BLaER1 (cell line): ENCODE results near the gene BFSP1.

Source experiments
- H3K27ac ChIP-seq: shearing (Covaris generic); formaldehyde crosslinking; 2 replicates; pipeline ENCODE4 v1.8.1; 2022
- H3K27me3 ChIP-seq: shearing (Covaris generic); formaldehyde crosslinking; 2 replicates; pipeline ENCODE4 v1.8.1; 2022
- H3K36me3 ChIP-seq: shearing (Covaris generic); formaldehyde crosslinking; 2 replicates; pipeline ENCODE4 v1.8.1; 2022
- H3K4me1 ChIP-seq: shearing (Covaris generic); formaldehyde crosslinking; 2 replicates; pipeline ENCODE4 v1.8.1; 2022
- H3K4me2 ChIP-seq: shearing (Covaris generic); formaldehyde crosslinking; 2 replicates; pipeline ENCODE4 v1.8.1; 2022
- H3K4me3 ChIP-seq: shearing (Covaris generic); formaldehyde crosslinking; 2 replicates; pipeline ENCODE4 v1.8.1; 2022
- H3K9ac ChIP-seq: shearing (Covaris generic); formaldehyde crosslinking; 2 replicates; pipeline ENCODE4 v1.8.1; 2022
- H3K9me3 ChIP-seq: shearing (Covaris generic); formaldehyde crosslinking; 2 replicates; pipeline ENCODE4 v1.8.1; 2022
- H4K20me1 ChIP-seq: shearing (Covaris generic); formaldehyde crosslinking; 2 replicates; pipeline ENCODE4 v1.8.1; 2022
- Cebpa-rat ChIP-seq: shearing (Covaris generic); IDR thresholded peaks from 2 replicates; pipeline ENCODE4 v1.8.1; 2022

Gene BFSP1

DNA sequence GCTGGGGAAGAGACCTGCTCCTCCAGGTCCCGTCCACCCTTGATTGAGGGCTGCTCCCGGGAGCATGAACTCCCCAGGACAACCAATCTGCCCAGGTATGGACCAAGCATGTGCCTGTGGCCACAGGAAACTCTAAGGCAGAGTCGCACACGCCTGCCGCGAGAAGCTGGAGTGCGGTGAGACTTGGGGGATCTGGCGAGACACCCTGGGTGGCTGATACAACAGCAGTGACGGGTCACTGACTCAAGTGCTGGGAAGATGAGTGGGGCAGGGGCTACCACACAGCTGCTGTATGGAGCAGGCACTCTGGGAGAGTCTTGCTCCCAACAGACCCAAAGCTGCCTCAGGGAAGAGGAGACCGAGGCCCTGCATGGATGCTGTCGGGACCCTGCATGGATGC is 40.1 kb downstream of the BFSP1 start:
- no peaks in the 10 kb centered on the region for H3K27me3 ChIP-seq
- H3K9ac ChIP-seq = no peak overlapping the region
- H3K9me3 ChIP-seq = no peaks in the 10 kb centered on the region
- H4K20me1 ChIP-seq = no peaks in the 10 kb centered on the region
- H3K4me3 ChIP-seq = no peak overlapping the region
- H3K4me1 ChIP-seq = peaks cover 7% of the 10 kb centered on the region; the same call in 1 of the 2 replicates
- no peaks in the 10 kb centered on the region for H3K36me3 ChIP-seq
- no peak overlapping the region for H3K27ac ChIP-seq
- H3K4me2 ChIP-seq = no peak overlapping the region
- no peak for TF ChIP-seq Cebpa-rat

DNA sequence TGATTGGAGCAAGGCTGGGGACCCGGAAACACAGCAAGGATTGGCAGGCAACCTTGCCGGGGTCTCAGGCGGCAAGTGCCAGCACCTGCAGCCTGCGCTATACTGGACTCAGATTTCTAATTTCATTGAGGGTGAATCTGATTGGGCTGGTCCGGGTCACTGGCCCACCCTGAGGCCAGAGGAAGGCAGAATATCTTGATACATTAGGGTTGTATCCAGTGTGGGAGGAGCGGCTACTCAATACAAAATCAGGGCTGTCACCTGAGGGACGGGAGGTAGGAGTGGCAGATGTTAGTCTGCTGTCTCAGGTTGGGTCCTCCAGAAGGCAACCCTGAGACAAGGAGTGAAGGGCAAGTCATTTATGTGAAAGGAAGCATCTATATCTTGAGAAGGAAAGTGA is 40.7 kb downstream of the BFSP1 start:
- H3K4me1 ChIP-seq = peaks cover 7% of the 10 kb centered on the region; the same call in 1 of the 2 replicates
- H3K4me3 ChIP-seq = no peak overlapping the region
- H3K9ac ChIP-seq = no peak overlapping the region
- H3K27ac ChIP-seq = no peak overlapping the region
- H3K4me2 ChIP-seq = no peak overlapping the region
- TF ChIP-seq Cebpa-rat = no peak
- no peaks in the 10 kb centered on the region for H3K9me3 ChIP-seq
- no peaks in the 10 kb centered on the region for H4K20me1 ChIP-seq
- no peaks in the 10 kb centered on the region for H3K27me3 ChIP-seq
- H3K36me3 ChIP-seq = no peaks in the 10 kb centered on the region

DNA sequence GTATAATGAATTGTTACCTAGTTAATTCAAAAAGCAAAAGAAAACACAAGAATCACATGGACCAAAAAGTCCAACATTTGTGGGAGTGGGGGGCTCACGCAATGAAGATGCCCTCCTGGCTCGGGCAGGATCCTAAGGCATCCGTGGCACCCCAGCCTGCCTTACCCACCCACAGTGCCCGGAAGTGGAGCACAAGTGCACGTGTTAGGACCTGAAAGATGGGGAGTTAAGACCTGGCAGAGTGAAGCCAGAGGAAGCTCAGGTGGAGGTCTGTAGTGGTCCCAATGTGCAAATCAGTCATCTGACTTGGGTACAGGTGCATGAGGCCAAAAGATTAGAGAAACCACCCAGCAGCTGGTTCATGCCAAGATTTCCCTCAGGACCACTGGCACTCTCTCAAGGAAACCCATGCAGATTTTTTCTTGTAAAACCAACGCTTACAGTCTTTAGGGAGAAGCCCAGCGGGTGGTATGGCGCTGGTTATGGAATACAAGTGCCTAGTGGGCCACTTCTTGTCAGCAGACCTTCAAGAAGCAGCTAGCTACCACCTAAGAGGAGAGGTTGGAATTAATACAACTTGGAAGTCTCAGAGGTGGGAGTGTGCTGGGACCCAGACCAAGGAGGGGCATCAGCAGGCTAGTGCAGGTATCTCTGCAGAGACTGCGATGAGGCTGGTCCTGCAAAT is 42.1 kb downstream of the BFSP1 start:
- Histone ChIP-seq H3K4me3 (no peak overlapping the region), H3K9ac (no peak overlapping the region), H3K4me2 (0 out of 2 replicates have a peak overlapping the region, but pooled peaks have one; percentile 17), H3K9me3 (no peaks in the 10 kb centered on the region), H3K36me3 (no peaks in the 10 kb centered on the region), H3K4me1 (peaks cover 7% of the 10 kb centered on the region; the same call in 1 of the 2 replicates), H4K20me1 (no peaks in the 10 kb centered on the region), H3K27ac (no peak overlapping the region), H3K27me3 (no peaks in the 10 kb centered on the region)
- no peak for TF ChIP-seq Cebpa-rat

DNA sequence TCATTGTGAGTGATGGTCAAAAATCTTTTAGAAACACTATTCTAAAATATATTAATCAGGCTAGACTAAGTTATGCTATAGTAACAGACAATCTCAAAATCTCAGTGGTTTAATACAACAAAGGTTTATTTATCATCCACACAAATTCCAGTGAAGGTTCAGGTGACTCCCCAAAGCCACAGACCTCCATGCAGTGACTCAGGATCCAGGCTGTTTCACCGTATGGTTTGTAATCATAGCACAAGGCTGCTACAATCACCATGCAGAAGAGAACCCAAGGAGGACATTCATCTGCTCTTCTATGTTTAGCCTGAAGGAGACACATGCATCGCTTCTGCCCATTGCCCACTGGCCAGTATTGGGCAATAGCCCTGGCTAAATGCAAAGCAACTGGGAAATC is 46.2 kb downstream of the BFSP1 start:
- peaks cover 11% of the 10 kb centered on the region for H3K4me1 ChIP-seq
- H3K4me3 ChIP-seq = no peak overlapping the region
- H3K27ac ChIP-seq = no peak overlapping the region
- no peaks in the 10 kb centered on the region for H3K27me3 ChIP-seq
- no peak overlapping the region for H3K4me2 ChIP-seq
- no peak overlapping the region for H3K9ac ChIP-seq
- no peaks in the 10 kb centered on the region for H3K9me3 ChIP-seq
- no peaks in the 10 kb centered on the region for H3K36me3 ChIP-seq
- no peak for TF ChIP-seq Cebpa-rat
- no peaks in the 10 kb centered on the region for H4K20me1 ChIP-seq

DNA sequence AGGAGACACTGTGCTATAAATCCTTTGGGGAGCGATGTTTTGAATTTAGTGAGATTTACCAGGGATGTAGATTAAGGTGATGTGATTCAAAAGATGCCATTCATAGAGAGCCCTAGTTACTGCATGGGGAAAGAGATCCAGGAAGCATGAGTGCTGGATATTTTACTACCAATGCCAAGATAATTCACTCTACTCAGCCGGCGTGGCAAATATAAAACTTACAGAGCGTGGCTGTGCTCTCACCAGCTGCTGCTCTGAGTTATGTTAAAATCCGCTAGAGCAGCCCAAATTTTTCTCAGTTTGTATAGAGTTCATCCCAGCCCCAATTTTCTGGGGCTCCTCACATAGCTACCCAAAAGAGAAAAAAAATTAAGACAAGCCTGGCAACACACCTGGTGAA is 48.6 kb downstream of the BFSP1 start:
- H3K4me3 ChIP-seq = no peak overlapping the region
- no peaks in the 10 kb centered on the region for H3K27me3 ChIP-seq
- no peak overlapping the region for H3K9ac ChIP-seq
- TF ChIP-seq Cebpa-rat = no peak
- no peaks in the 10 kb centered on the region for H4K20me1 ChIP-seq
- no peak overlapping the region for H3K4me2 ChIP-seq
- no peaks in the 10 kb centered on the region for H3K36me3 ChIP-seq
- no peaks in the 10 kb centered on the region for H3K9me3 ChIP-seq
- H3K4me1 ChIP-seq = peaks cover 18% of the 10 kb centered on the region
- H3K27ac ChIP-seq = no peak overlapping the region

DNA sequence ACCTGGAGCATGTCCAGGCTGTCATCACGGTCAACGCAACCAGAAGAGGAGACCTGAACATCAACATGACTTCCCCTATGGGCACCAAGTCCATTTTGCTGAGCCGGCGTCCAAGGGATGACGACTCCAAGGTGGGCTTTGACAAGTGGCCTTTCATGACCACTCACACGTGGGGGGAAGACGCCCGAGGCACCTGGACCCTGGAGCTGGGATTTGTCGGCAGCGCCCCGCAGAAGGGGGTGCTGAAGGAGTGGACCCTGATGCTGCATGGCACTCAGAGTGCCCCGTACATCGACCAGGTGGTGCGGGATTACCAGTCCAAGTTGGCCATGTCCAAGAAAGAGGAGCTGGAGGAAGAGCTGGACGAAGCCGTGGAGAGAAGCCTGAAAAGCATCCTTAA is 49.5 kb downstream of the BFSP1 start:
- no peak for TF ChIP-seq Cebpa-rat
- H3K4me3 ChIP-seq = no peak overlapping the region
- H3K9me3 ChIP-seq = no peaks in the 10 kb centered on the region
- H3K36me3 ChIP-seq = no peaks in the 10 kb centered on the region
- H4K20me1 ChIP-seq = no peaks in the 10 kb centered on the region
- no peak overlapping the region for H3K9ac ChIP-seq
- H3K4me1 ChIP-seq = peaks cover 18% of the 10 kb centered on the region
- H3K27ac ChIP-seq = no peak overlapping the region
- no peaks in the 10 kb centered on the region for H3K27me3 ChIP-seq
- no peak overlapping the region for H3K4me2 ChIP-seq

DNA sequence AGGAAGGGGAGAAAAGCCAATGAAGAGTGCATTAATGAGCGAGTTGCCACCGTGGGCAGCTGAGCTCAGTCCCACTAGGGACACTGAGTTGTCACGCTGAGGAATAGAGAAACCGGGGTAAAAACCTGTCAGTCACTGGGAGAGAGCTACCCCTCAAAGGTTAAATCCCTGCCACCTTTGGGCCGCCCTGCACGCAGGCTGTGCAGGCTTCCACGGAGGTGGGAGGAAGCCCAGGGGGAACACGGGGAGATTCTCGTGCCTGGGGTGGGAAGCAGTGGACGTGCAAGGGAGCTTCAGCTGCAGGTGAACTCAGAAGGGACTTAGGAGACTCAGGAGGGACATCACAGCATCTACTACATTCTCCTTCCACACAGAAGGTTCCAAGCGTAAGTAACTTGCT is 50.5 kb downstream of the BFSP1 start:
- Histone ChIP-seq H3K27ac (no peak overlapping the region), H3K9me3 (no peaks in the 10 kb centered on the region), H3K36me3 (no peaks in the 10 kb centered on the region), H3K4me3 (no peak overlapping the region), H3K9ac (no peak overlapping the region), H3K4me1 (peaks cover 22% of the 10 kb centered on the region), H3K4me2 (no peak overlapping the region), H4K20me1 (no peaks in the 10 kb centered on the region), H3K27me3 (no peaks in the 10 kb centered on the region)
- no peak for TF ChIP-seq Cebpa-rat

DNA sequence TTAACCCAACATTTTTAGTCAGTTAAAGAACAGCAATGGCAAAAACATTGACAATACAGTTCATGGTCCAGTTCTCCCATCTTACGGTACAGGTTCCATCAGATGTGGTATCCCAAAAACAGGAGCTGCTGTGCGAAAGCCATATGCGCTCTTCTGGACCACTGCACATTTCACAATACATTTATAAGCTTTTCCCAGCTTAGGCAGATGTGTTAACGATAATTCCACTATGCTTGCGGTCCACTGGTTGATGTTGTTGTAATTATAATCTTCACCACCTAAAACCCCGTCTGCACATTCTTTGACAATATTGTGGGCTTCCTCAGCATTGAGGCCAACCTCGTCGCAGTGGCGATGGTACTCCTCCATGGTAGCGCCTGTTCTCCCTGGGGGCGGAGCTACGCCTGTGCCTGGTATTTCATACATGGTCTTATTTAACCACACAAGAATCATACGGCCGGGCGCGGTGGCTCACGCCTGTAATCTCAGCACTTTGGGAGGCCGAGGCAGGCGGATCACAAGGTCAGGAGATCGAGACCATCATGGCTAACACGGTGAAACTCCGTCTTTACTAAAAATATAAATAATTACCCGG is 52.0 kb downstream of the BFSP1 start:
- Histone ChIP-seq H3K9me3 (peaks cover 9% of the 10 kb centered on the region; the same call in 1 of the 2 replicates), H3K4me1 (peaks cover 23% of the 10 kb centered on the region), H3K27me3 (no peaks in the 10 kb centered on the region), H3K27ac (no peak overlapping the region), H3K9ac (no peak overlapping the region), H3K4me2 (peak overlapping the region; percentile 56), H3K36me3 (no peaks in the 10 kb centered on the region), H3K4me3 (no peak overlapping the region), H4K20me1 (no peaks in the 10 kb centered on the region)
- TF ChIP-seq Cebpa-rat = peak; percentile 64; the same call in 1 of the 2 replicates

DNA sequence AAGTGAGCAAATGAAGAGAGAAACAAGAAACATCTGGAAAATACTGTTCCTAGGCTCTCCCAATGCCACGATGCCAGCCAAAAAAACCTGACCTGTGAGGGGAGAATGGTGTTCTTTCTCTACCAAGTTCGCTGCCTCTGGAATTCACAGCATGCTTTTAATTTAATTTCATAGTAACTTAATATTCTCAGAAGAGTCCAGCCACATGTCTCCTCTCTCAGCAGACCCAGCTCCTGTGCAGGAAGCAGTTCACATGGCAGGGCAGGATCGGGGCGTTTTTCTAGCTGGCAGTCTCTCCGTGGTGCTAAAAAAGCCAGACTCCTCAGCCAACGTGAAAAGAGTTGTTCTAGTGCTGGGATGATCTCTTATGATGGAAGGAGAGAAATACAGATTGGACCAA is 57.5 kb downstream of the BFSP1 start:
- H3K4me2 ChIP-seq = no peak overlapping the region
- H3K36me3 ChIP-seq = no peaks in the 10 kb centered on the region
- no peak overlapping the region for H3K27ac ChIP-seq
- H3K9ac ChIP-seq = no peak overlapping the region
- TF ChIP-seq Cebpa-rat = no peak
- H3K4me1 ChIP-seq = peaks cover 11% of the 10 kb centered on the region
- H3K27me3 ChIP-seq = no peaks in the 10 kb centered on the region
- no peak overlapping the region for H3K4me3 ChIP-seq
- H4K20me1 ChIP-seq = no peaks in the 10 kb centered on the region
- H3K9me3 ChIP-seq = peaks cover 9% of the 10 kb centered on the region; the same call in 1 of the 2 replicates

DNA sequence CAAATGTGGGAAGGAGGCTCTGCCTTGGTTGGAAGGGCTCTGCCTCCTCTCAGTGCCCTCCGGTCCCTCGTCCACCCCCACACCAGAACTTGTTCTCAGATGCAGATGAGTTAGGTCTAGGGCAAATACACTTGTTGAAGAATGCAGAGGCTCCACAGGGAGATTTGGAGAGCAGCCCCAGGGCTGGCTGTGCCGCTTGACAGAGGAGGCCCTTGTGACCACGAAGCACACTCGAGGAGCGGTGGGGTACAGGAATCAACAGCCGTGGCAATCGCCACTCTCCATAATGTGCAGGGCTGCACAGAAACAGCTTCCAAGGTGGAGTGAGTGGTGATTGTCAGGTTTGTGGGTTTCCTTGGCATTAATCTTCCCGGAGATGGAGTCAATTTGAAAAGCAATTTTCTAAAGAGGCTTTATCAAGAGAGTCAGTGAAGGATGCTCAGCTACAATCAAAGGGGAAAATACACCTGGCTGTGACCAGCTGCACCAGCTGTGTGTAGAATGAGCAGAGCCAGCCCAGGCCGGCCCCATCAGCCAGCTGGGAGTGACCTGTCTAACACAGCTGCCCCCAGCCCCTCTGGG is 59.5 kb downstream of the BFSP1 start:
- no peak for TF ChIP-seq Cebpa-rat
- H4K20me1 ChIP-seq = no peaks in the 10 kb centered on the region
- H3K4me2 ChIP-seq = no peak overlapping the region
- H3K9ac ChIP-seq = no peak overlapping the region
- no peaks in the 10 kb centered on the region for H3K27me3 ChIP-seq
- H3K27ac ChIP-seq = no peak overlapping the region
- H3K9me3 ChIP-seq = peaks cover 9% of the 10 kb centered on the region; the same call in 1 of the 2 replicates
- H3K4me3 ChIP-seq = no peak overlapping the region
- peaks cover 11% of the 10 kb centered on the region; the same call in 1 of the 2 replicates for H3K4me1 ChIP-seq
- no peaks in the 10 kb centered on the region for H3K36me3 ChIP-seq
